ACHN (cell line): ENCODE measurements around the gene OR10A3.

ENCODE experiments used
- DNase-seq: peaks from one replicate; pipeline ENCODE4 v3.0.0-alpha.2; 2015
- in situ Hi-C: cut with HindIII; loops from 2 replicates; pipeline ENCODE4 v1.10.0; 2017; ENCODE audit warnings: low sequenced_read_pairs, low pct_ligation_motif_present, low pct_unique_long_range_greater_than_20kb

OR10A3 gene

DNA sequence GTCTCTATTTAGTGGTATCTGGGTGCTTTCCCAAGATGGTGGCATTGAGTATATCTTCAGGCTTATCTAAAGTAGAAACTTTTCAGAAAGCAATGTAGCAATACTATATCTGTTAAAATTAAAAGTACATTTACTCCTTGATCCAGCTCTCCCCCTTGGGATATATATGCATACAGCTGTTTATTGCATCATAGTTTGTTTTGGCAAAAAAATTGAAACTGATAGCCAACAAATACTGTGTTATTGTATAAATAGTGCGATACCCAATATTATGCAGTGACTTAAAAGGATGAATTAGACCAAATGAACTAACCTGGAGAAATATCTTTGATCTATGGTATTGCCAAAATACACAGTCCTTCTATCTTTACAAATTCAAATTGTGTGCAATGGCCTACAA lies 8.4 kb upstream of the OR10A3 start:
- in situ Hi-C loops, result no loop called here
- no peak for DNase-seq

DNA sequence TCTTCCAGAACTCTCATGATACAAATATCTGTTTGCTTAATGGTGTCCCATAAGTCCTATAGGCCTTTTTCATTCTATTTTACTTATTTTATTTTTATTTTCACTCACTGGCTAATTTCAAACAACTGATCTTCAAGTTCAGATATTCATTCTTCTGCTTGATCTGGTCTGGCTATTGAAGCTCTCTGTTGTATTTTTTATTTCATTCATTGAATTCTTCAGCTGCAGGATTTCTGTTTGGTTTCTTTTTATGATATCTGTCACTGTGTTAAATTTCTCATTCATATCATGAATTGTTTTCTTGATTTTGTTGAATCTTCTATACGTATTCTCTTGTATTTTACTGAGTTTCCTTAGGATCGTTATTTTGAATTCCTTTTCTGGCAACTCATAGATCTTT lies 2.6 kb upstream of the OR10A3 start:
- in situ Hi-C loops, result no loop called here
- DNase-seq, result no peak

DNA sequence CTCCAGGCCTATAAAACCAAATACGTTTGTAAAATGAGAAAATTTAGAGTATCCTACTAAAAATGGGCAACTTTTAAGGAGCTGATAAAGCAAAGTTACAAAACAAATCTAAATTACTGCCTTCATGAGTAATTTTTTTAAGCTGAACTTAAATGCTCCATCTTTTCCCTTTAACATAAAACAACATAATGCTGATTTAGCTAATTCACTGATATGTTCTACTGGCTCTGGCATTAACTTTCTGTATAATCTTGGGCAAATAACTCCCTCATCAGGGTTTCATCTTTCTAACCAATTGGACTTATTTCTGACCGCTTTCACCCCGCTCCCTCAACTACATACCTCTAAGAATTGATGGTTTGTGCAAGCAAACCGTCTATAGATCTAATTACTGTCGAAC lies 362 bp downstream of the OR10A3 start:
- in situ Hi-C loops, result no loop called here

DNA sequence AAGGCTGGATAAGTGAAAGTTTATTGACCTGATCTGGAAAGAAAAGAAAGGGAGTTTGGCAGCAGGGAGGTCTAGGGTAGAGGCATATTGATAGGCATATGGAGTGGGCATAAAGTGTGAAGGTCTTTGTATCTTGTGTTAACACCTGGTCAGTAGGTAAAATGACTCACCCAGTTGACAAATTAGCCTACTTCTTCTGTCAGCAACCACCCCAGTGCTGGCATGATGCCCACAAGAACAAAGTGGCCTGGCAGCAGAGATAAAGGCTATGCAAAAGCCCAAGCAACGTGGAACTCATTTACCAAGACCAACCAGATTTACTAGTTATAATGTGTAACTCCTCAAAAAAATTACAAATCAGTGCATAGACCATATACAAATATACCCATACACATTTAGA lies 4.9 kb downstream of the OR10A3 start:
- DNase-seq, result no peak
- in situ Hi-C loops, result no loop called here

More for the DNA sequence above, 362 bp downstream of the OR10A3 start:
- no peak for DNase-seq

DNA sequence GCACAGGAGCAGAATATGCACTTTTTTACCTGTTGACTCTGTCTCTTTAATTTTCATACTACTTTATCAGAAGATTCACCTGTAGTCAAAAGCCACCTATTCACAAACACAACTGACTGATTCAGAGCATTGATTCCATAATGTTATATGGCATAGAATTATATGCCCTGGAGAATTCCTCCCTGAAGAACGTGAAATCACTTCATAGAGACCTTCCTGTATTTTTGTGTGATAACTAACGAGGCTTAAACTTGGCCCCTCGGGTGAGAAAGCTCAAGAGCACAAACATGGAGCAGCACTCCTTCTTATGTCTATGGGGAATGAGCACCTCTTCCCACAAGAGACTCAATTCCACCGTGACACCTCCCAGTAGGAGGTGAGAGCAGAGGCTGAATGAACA lies 10.3 kb downstream of the OR10A3 start, which contains the start of gene OR10A6:
Gene OR10A6, minus strand, starts transcription at position 101 of the 400 bp plus-strand sequence. CDS start 2,606 bp downstream, outside the sequence.
- no peak for DNase-seq
- in situ Hi-C loops, result no loop called here

DNA sequence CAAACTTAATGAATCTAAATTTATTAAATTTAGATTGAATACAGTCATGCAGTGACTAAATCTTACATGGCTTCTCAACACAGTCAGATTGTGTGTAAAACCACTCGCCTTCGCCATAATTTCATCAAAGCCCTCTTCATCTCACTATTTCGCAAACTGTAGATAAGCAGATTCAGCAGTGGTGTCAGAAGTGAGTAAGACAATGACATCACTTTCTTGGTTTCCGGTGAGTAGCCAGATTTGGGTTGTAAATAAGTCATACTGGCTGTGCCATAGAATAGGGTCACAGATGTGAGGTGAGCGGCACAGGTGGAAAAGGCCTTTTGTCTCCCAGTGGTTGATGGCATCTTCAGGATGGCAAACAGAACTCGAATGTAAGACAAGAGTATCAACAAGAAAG lies 13.9 kb downstream of the OR10A3 start:
- in situ Hi-C loops, result no loop called here
- DNase-seq, result no peak

DNA sequence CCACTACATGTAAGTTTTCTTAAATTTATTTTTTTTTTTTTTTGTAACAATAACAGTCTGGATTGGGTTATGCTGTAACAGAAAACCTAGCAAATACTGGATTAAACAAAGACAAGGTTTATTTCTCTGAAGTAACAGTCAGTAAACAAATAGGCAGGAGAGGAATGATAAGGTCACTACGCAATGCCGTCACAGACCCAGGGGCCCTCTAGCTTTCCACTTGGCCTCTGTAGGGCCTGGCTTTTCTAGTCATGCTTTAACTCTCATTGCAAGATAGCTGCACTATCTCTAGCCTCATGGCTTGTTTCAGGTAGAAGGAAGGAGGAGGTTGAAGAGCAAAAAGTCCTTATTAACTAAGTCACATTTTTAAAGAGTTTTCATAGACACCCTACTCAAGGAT lies 17.0 kb downstream of the OR10A3 start:
- in situ Hi-C loops, result no loop called here
- no peak for DNase-seq

DNA sequence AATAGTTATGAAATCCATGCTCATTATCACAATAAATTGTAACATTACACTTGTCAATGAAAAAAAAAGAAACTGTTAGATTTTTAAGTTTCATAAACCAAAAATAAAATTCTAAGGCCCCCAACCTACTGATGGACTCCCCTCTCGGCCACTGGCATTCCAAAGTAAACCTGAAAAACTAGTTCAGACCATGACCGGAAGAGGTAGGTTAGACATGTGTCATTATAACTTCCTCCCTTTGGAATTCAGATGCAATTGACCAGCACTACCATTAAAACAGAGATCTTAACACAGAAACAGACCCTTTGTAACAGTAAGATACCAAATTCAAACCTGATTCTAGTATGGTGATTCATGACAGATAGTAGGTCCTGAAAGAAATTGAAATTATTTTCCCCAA lies 23.4 kb downstream of the OR10A3 start:
- in situ Hi-C loops, result no loop called here
- no peak for DNase-seq

DNA sequence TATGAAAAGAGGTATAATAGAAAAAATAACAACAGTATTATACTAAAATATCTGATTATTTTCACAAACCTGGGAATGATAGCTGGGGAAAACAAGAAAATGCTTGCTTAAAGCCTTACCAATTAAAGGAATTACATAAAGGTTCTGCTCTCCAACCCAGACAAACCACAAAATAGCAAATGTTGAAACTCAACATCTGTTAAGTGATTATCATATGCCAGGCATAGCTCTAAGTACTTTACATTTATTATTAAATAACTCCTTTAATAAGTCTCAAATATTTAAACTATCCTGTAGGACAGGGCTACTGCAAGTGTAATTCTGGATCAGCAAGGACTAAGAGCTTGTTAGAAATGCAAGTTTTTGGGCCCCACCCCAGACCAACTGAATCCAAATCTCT lies 30.5 kb downstream of the OR10A3 start:
- no peak for DNase-seq
- in situ Hi-C loops, result no loop called here

DNA sequence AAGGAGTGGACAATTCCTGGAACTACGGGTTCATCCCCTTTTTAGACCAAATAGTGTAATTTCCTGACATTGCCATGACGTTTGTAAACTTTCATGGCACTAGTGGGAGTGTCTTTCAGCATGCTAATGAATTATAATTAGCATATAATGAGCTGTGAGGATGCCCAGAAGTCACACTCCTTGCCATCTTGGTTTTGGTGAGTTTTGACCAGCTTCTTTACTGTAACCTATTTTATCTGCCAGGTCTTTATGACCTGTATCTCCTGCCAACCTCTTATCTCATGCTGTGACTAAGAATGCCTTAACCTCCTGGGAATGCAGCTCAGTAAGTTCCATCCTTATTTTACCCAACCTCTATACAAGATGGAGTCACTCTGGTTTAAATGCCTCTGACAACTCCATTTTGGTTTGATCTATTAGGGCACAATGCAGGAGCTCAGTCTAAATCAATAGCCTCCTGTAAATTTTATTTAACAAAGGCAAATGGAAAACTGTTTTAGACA lies 31.2 kb downstream of the OR10A3 start:
- no peak for DNase-seq
- in situ Hi-C loops, result no loop called here

DNA sequence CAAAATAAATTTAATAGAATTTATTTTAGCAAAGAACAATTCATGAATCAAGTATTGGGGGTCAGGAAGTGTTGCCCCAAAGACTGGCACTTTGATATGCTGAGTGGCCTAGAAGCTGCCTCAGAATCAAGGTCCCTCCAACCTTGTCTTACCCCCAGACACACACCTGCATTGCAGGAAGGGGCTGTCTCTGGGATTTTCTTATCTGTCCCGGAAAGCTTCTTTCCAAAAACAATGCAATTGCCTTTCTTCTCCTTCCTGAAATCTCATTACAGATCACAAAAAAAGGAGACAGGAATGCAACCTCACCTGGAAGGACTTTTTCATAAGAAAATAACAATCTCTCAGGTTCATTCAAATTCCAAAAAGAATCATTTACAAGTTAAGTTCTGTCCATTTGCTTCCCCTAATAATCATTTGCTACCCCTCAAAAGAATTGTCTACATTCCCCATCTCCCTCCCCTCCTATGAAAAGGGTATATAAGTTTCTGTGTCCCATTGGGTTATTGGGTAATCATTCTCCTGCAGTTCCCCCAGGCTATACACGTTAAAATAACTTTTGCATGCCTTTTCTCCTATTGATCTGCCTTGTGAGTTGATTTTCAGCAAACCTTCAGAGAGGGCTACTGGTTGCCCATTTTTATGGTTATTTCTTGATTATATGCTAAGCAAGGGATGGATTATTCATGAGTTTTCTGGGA lies 31.8 kb downstream of the OR10A3 start:
- in situ Hi-C loops, result no loop called here
- DNase-seq, result no peak

DNA sequence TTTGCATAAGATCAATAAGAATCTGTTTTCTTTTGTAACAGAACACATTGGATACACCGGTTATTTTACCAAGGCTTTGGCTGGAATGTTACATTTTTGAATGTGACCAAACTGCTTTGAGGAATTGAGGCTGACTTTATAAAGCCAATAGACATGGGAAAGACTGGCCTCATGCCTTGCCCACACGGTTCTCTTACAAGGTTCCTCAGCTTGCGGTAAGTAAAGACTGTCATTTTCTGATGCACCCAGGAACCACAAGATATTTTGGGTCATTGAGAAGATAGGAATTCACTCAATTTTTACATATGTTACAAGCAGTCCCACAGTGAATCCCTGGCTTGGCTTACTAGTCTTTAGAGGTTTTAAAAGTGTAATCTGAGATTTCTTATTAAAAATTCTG lies 34.4 kb downstream of the OR10A3 start:
- no peak for DNase-seq
- in situ Hi-C loops, result no loop called here

DNA sequence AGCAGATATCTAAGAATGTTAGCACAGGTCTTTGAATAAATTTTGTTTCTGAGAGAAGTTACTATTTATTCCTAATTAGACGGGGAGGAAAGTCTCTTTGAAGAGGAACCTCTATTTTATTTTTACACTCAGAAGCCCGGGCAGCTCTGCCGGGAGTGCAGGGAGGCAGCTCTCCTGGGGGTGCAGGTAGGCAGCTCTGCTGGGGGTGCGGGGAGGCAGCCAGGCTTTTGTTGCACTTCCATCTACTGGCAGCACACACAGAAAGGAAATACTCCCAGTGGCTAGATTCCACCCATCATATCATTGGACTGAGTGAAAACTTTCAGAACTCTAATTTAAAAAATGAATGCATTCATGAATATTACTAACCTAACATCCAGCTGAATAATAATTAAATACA lies 35.0 kb downstream of the OR10A3 start:
- no peak for DNase-seq
- in situ Hi-C loops, result no loop called here

DNA sequence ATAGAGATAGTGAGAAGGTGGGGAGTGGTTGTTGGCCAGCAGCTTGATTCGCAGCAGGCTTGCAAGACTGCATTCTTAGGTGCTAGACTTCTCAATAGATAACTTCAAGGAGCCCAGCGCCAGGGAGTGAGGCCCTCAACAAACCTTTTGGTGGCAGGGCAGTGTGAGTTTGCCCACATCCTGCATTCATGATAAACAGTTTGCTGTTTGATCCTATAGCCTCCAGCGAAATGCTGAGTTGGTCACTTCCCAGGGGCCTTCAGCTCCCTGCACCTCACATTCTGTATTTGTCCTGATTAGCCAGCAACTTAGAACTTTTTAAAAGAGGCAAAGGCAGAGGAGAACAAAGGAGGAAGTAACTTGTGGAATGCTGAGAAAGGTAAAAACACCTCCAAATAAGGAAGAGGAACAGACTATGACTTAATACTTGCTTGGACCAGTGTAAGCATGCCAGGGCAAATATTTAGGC lies 35.5 kb downstream of the OR10A3 start:
- in situ Hi-C loops, result no loop called here
- DNase-seq, result no peak

DNA sequence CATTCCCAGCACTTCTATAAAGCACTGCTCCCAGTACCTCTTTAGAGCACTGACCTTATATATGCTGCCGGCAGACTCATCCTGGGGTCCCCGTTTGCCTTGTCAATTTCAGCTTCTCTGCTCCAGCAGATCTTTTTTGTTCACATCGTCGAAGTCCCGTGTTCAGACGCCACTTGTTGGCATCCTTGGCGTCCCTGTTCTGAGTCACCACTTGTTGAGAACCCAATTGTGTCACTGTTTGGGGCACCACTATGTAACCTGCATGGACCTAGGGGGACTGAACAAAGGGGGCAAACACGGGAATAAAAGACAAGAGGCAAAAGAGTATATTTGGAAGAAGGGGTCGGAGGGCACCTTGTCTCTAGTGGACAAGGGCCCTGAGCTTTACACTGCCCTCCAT lies 36.0 kb downstream of the OR10A3 start:
- in situ Hi-C loops, result no loop called here

DNA sequence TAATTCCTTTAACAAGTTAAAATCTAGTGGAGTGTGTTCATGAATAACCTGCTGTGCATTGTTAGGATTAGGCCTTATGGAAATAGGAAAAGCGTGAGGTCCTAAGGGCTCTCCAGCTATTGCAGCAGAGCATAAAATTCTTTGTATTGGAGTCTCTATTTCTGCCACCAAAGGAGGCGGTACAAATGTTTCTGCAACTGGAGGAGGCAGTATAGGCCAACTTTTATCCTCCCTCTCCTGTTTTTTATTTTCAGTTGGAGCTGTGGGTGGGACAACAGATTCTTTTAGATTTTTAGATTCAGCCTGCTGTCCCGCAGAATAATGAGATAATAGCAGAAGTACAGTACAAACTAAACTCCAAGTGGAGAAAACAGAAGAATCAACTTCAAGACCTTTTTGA lies 36.6 kb downstream of the OR10A3 start:
- DNase-seq, result no peak
- in situ Hi-C loops, result no loop called here

More for the DNA sequence above, 36.0 kb downstream of the OR10A3 start:
- no peak for DNase-seq

DNA sequence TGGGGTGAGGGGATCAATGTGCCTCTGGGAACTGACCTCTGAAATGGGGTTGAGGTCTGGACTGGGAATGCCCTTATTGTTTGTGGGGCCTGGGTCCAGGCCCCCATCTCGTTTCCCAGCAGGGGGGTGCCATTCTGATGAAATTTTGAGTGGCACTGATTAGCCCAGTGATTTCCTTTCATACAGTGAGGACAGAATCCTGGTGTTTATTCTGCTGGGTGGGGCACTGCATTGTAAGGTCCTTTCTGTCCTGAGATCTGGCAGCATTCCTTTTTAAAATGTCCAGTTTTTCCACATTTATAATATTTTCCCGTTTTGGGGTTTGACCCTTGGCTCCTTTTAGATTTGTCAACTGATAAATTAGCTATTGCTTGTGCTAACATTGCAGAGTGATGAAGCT lies 37.6 kb downstream of the OR10A3 start:
- in situ Hi-C loops, result no loop called here
- DNase-seq, result no peak

DNA sequence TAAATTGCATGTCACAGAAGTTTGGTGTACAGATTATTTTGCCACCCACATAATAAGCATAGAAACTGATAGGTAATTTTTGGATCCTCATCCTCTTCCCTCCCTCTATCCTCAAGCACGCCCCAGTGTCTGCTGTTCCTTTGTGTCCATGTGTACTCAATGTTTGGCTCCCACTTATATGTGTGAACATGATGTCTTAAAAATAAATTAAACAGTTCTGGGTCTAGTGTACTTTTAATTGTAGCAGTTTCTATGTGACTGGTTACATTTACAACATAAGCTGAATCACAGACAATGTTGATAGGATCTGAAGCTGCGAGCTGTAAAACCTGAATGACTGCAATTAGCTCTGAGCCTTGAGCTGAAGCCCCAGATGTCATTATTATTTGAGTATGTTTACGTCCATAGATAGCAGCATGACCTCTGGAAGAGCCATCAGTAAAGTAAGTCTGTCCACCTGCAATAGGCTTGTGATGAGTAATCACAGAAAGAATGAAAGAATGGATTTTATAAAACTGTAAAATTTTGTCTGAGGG lies 40.1 kb downstream of the OR10A3 start:
- DNase-seq, result no peak
- in situ Hi-C loops, result no loop called here

DNA sequence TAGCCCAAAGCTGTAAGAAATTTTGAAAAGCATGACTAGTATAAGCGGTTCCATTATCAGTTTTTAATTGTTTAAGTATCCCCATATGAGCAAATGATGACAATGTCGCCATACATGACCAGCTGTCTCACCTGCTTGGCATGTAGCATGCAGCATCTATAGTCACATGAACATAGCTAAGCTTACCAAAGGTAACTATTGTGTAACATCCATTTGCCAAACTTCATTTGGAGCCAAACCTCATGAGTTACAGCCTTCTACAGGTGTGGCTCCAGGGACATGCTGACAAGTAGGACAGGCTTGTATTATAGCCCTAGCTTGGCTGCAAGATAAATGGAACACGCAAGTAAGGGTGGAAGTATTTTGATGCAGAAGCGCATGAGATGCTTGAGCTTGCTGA lies 40.8 kb downstream of the OR10A3 start:
- no peak for DNase-seq
- in situ Hi-C loops, result no loop called here

DNA sequence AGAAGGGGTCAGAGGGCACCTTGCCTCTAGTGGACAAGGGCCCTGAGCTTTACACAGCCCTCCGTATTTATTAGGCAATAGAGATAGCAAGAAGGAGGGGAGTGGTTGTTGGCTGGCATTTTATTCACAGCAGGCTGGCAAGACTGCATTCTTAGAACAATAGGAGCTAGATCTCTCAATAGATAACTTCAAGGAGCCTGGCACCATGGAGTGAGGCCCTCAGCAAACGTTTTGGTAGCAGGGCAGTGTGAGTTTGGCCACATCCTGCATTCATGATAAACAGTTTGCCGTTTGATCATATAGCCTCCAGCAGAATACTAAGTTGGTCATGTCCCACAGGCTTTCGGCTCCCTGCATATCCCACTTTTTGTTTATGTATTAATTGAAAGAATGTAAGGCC lies 42.1 kb downstream of the OR10A3 start:
- no peak for DNase-seq
- in situ Hi-C loops, result no loop called here
